SIG-M5 treated with dmso at 0.1 percent for 504 hours (cell line): ENCODE data around the gene BICDL2.

Experiments
- DNase-seq: peaks from one replicate; lab custom pipeline; 2025; ENCODE audit not compliant: unreplicated experiment; lab: John Stamatoyannopoulos, UW

Gene BICDL2

DNA sequence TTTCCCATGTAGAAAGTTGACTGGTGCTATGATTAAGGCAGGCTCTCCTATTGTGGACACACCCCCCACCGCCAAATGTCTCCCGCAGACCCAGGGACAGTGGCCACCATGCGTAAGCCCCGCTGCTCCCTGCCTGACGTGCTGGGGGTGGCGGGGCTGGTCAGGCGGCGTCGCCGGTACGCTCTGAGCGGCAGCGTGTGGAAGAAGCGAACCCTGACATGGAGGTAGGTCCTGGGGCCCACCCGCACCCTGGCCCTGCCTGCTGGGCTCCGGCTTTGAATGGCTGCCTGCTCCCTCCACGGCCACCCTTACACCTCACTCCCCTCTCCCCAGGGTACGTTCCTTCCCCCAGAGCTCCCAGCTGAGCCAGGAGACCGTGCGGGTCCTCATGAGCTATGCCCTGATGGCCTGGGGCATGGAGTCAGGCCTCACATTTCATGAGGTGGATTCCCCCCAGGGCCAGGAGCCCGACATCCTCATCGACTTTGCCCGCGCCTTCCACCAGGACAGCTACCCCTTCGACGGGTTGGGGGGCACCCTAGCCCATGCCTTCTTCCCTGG lies 13.3 kb upstream of the BICDL2 start:
- no peak for DNase-seq

DNA sequence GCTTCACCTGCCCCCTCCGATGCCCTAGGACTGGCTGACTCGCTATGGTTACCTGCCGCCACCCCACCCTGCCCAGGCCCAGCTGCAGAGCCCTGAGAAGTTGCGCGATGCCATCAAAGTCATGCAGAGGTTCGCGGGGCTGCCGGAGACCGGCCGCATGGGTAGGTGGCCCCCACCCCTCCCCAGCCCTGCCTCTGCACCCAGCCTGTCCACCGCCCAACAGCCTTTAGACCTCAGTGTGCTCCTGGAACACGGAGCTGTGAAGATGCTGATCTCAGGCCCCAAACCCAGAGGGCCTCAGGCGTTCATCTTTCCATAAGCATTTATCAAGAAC lies 10.6 kb upstream of the BICDL2 start:
- no peak for DNase-seq

DNA sequence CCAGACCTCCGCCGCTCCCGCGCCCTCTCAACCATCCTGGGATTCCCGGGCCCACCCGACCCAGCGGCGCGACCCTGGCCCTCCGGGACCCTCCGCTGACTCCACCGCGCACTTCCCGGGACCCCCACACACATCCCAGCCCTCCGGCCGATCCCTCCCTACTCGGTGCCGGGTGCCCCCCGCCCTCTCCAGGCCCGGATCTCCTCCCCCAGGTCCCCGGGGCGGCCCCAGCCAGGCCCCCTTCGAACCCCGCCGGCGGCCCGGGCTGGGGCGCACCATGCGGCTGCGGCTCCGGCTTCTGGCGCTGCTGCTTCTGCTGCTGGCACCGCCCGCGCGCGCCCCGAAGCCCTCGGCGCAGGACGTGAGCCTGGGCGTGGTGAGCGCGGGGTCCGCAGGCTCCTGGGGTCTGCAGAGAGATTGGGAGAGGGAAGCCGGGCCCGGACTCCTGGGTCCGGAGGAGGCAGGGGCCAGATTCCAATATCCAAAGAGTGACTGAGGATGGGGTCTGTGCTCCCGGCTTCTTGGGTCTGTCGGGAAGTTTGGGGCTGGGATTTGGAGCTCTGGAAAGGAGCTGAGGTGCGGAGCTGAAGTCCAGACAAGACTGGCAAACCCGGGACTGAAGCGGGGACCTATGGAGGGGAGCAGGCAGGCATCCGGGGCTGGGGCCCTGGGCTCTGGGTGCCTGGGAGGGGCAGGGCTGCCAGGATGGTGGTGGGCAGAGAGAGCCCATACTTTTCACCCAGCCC lies 10.1 kb upstream of the BICDL2 start:
- no peak for DNase-seq

DNA sequence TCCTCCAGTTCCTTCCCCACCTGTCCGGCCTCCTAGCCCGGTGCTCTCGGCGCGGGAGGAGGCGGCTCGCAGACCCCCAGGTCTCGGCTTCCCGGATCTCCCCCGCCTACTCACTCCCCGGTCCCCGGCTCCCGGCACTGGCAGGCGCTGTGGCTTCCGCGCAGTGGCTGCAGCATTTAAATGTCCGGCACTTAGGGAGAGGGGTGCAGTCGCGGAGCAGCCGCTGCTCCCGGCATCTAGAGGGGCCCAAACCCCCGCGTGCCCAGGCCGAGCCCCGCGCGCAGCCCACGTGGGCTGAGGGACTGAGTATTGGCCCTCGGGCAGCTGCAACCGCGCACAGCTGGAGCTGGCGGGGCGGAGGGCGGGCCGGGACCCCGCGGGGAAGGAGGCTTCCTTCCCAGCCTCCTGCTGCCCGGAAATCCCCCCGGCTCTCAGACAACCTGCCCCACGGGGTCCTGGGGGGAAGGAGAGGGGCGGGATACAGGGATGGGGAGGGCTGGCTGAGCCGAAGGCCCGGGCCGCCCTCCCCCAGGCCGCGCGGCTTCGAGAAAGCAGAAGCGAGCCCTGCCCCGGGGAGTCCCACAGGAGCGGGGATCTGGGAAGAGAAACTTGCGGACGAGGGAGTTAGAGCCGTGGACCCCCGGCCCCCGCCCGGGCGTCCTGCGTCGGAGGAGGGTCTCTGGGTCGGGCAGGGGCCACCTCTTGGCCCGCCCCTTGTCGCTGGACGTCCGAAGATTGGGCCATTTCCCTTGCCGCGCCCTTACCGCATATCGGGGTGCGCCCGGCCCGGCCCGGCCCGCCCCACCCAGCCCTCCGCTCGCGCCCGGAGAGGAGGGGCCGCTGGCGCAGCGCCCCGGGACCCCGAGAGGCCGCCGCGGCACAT lies 9.3 kb upstream of the BICDL2 start, which contains the start of gene MMP25:
Gene MMP25, plus strand, starts transcription at position 804 of the 883 bp plus-strand sequence. CDS start 357 bp downstream, outside the sequence.
- peak; percentile 47 for DNase-seq

DNA sequence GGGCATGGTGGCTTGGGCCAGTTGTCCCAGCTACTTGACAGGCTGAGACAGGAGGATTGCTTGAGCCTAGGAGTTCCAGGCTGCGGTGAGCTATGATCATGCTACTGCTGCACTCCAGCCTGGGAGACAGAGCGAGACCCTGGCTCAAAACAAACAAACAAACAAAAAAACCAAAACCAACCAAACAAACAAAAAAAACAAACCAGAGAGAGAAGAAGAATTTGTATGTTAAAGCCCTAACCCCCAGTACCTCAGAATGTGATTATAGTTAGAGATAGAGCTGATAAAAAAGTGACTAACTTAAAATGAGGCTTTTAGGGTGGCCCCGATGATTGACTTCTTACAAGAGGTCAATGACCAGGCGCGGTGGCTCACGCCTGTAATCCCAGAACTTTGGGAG lies 8.0 kb upstream of the BICDL2 start:
- DNase-seq = no peak

DNA sequence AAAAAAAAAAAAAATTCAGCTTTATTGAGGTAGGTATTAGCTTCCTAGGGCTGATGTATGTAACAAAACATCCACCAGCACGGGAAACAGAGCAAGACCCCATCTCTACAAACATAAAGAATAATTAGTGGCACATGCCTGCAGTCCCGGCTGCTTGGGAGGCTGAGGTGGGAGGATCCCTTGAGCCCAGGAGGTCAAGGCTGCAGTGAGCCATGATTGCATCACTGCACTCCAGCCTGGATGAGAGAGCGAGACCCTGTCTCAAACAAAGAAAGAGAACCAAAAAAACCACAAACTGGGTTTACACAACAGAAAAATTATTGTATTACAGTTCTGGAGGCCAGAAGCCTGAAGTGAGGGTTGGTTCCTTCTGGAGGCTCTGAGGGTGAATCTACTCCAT lies 5.6 kb upstream of the BICDL2 start:
- peak; percentile 25 for DNase-seq

DNA sequence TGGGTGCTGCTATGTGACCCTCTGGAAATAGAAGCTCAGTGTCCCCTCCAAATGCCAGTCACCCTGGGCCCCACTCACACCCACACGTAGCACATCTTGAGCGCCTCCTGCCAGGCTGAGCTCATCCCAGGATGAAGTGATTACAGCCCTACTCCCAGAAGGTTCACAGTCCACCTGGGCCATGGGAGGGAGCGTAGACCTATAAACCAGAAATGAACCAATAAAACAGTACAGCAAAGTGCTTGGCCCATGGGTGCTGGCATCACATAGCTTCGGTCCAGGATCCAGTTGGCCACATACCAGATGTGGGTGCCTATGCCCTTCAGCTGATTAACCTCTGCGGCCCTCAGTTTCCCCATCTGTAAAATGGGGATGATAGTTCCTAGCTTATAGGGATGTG lies 2.2 kb upstream of the BICDL2 start:
- DNase-seq = no peak

DNA sequence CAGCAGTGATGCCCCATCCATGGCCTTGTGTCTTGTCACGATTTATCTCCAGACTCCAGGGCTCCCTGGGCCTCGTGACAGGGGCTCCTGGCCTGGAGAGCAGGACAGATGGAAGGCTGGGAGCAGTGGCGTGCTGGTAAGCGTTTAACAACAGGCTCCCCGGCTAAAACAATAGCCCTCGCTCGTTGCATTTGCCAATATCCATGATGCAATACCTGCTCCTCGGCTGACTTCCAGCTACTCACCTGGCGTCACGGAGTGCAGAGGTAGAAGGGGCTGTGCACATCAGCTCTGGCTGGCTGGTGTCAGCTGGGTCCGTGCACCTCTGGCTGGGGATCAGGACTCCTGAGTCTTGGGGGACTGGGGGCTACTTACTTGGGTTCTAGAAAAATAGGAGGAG lies 1.5 kb upstream of the BICDL2 start:
- no peak for DNase-seq

DNA sequence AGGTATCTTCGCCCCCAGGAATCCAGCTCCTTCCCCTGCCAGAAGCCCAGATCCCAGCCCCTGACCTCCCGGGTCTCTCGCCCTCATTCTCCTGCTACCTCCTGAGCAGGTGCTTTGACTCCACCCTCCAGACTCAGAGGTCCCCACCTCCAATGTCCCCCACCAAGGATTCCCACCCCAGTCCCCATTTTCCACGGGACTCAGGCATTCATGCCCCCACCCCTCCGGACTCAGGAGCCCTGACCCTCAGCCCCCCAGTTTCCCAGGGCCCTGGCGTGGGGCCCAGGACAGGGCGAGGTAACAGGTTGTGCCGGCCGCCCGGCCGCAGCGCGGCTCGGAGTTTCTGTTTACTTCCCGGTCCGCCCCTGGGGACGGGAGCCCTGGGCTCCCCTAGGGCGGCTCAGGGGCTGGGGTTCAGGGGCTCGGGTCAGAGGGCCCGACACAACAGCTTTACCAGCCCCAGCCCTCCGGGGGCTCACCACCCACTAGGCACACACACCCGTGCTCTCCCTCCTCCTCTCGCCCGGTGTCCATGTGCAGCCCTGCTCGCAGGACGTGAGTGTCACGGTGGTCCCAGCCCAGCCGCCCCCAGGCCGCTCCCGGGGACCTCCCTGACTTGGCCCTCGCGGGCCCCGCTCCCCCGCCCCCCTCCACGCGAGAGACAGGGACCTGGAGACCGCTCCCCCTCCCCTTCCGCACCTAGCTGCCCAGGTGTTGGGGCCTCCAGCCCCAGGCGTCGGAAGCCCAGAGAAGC lies 595 bp downstream of the BICDL2 start:
- no peak for DNase-seq

DNA sequence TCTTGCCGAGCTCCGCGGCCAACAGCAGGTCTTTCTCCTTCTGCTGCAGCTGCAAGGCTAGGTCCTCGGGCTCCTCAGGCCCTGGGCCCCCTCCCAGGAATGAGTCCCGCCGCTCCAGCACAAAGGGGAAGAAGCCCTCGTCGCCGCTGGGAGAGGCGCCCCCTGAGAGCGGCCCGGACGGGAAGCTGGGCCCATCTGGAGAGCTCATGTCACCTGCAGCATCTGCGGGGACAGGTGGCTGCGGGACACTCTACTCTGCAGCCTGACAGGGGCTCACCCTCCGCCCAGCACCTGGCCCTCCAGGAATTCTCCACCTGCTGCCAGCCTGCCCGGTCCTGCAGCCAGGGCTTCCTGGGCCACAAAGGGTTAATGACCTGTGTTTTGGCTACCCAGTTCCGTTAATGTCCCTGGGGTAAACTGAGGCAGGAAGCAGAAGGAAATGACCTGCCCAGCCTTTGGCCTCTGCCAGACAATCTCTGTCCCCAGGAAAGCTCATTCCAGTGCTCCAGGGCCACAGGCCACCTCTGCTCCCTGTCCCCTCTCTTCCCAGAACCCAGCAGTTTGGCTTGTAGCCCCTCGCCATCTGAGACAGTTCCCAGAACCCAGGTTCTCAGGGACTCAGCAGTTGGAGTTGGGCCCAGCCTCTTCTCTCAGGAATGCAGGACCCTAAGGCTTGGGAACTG lies 1.3 kb downstream of the BICDL2 start:
- no peak for DNase-seq

DNA sequence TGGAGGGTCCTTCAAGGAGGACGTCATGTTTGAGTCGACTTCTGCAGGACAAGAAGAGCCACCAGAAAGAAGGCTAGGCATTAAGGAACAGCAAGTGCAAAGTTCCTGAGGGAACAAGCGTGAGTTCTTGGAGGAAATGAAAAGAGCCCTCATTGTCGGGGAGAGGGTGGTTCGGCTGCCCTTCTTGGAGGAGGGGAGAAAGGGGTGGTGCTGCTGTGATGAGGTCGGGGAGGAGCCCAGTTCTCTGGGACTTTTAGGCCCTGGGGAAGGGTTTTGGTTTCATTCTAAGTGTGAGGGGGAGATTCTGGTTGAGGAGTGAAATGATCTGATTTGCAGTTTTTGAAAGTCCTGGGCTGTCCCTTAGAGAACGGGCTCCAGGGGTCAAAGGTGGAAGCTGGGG lies 4.1 kb downstream of the BICDL2 start:
- no peak for DNase-seq

DNA sequence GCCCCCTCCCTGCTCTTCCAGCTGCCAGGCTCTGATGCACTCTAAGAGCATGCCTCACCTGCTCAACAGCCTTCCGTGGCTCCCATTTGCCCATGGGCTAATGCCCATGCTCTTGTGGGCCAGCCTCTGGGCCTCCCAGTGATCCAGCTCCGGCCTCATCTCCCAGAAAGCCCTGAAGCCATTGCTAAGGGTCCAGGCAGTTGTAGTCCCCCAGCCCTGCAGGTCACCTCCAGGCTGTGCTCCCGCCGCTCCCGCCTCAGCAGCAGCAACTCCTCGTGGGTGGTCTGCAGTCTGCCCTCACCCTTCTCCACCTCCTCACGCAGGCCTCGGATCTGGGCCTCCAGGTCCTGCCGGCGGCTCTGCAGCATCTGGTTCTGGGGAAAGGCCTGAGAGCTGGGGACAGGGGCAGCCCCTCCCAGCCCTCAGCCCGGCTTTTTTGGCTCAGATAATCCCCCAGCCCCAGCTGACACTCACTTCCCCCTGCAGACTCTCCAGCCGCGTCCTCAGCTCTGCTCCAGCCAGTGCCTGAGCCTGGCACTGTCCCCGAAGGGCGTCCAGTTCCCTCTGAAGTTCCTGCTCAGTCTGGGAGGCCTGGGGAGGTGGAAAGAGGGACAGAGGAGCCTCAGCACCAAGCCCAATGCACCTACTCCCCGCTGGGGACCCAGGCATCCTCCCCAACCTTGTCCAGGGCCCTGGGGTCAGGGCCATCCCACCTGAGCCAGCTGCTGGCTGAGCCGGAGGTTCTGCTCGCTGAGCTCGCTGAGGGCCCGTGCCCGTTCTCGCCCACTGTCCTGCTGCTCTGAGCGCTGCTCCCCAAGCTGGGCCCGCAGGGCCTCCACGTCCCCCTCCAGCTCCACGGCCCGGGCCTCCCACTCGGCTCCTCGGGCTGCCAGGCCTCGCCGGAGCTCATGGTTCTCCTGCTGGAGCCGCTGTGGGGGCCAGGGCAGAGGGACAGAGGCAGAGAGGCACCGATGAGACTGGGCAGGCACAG lies 6.2 kb downstream of the BICDL2 start:
- DNase-seq = no peak

DNA sequence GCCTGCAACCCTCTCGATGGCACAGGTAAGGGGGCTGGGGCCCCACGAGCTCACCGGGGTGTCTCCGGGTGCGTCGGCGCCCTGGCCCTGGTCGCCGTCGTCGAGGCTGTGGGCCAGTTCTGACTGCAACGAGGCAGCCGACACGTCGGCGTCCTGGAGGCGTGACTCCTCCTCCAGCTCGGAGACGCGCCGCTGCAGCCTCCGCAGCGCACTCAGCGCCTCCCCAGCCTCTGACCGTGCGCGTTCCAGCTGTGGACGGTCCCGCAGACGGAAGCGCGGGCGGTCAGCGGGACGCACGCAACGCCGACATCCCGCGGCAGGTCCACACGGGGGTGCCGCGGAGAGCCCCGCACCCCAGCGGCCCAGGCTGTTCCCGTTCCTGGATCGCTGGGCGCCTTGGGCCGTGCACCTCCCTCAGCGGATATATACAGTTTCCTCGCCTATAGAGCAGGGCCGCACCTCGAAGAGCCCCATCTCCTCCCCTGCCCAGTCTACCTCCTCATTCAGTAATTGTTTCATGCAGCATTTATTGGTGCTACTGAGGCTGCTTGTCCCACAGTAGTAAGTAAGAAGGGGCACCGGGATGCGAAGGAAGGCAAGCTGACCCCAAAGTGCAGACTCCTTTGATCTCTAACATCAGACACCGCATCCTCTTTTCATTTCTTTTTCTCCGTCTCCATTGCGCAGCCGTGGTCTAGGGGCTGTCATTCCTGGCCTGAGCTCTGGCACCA lies 7.1 kb downstream of the BICDL2 start:
- no peak for DNase-seq

DNA sequence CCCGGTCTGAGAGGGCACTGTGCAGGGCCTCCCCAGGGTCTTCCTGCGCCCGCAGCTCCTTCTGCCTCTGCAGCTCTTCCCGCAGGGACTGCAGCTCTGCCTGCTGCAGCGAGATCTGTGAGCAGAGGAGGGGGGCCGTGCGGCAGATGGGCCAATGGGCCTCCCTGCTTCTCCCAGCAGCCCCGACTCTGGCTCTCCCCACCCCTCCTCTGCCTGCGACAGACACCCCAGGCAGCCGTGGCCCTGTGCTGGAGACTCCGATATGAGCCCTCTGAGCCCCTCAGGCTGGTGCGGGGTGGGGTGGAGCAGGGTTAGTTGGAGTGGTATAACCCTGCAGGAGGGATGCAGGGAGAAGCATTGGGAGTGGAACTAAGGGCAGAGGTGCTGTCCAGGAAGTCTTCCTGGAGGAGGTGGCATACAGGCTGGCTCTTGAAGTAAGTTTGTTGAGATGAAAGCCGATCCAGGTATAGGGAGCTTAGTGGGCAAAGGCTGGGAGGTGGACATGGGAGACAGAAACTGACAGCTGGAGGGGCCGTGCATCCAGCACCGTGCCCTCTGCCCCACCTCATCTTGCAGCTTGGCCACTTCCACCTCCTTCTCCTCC lies 7.9 kb downstream of the BICDL2 start:
- no peak for DNase-seq

DNA sequence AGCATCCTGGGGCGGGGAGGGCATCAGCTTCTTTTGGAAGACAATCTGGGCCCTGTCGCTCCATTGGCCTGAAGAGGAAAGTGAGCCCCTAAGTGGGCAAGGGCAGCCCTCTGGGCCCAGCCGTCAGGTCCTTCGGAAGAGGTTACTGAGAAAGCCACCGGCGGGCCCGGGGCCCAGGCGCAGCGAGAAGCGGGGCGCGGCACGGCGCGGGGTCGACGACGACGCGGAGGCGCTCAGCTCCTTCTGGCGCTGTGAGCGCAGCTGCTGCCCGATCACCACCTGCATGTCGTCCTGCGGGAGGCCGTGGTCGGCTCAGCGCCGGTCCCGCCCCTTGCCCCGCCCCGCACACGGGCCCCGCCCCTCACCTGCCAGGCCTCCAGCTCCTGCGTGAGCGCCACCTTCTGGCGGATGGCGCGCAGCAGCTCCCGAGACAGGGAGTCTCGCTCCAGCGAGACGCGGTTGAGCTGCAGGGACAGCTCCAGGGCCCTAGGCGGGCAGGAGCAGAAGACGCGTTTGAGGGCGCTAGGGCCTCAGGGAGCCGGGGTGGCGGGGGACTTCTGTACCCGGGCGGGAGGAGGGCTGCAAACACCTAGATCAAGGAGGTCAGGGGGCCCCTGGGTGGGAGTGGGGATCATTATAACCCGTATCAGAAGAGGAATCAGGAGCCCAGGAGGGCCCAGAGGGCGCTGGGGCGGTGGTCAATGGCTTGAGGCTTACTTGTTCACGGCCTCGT lies 8.6 kb downstream of the BICDL2 start:
- peak; percentile 70 for DNase-seq

DNA sequence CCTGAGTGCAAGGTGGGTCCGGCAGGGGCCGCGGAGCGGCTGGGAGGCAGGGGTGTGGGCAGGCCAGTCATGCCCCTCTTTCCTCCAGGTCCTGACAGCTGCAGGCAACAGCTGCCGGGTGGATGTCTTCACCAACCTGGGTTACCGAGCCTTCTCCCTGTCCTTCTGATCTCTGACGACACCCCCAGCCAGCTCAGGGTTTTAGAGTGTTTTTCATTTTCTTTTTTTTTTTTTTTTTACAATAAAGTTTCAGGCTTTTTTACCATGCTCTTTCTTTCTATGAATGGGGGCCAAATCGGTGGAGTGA lies 9.3 kb downstream of the BICDL2 start:
- no peak for DNase-seq

DNA sequence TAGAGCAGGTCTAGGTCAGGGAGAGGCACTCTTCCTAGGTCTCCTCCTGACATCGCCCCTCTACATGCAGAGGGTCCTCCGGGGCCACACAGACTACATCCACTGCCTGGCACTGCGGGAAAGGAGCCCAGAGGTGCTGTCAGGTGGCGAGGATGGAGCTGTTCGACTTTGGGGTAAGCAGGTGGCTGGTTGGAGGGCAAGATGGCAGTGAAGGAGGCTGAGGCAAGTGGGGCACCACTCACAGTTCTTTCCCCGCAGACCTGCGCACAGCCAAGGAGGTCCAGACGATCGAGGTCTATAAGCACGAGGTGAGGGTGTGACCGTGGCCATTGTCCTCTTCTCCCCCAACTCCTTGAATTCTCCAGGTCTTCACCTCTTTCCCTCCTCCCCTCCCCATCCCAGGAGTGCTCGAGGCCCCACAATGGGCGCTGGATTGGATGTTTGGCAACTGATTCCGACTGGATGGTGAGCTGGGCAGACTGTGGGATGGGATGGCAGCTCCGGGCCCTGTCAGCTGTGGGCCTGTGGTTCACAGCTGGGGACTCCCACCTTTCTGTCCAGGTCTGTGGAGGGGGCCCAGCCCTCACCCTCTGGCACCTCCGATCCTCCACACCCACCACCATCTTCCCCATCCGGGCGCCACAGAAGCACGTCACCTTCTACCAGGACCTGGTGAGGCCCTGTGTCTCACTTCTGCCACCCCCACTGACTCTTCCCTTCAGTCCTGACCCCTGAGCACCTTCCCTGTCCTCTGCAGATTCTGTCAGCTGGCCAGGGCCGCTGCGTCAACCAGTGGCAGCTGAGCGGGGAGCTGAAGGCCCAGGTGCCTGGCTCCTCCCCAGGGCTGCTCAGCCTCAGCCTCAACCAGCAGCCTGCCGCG lies 9.9 kb downstream of the BICDL2 start:
- DNase-seq = no peak
